Right kidney (tissue), 1 donor: ENCODE measurements around the gene POM121C.
"Not testable (repeated sequence)": the region's sequence is repeated elsewhere in the genome, so short reads cannot be mapped to it uniquely, and the experiment has no call there.

ENCODE experiments used
- DNase-seq: peaks from one replicate; pipeline ENCODE4 v3.0.0-alpha.2; 2016

Gene POM121C

GRCh38 chr7:75395329-75395728 is 90.8 kb downstream of the POM121C start, which contains the start of gene TRIM73:
TRIM73 (plus strand) TSS chr7:75395629; CDS start chr7:75398934, 3,305 bp downstream.
- not testable (repeated sequence) for DNase-seq

GRCh38 chr7:75393194-75393593 is 92.9 kb downstream of the POM121C start:
- DNase-seq: not testable (repeated sequence)

GRCh38 chr7:75374519-75375317 is 111.4 kb downstream of the POM121C start:
- not testable (repeated sequence) for DNase-seq

- DNase-seq: not testable (repeated sequence)
Measured at GRCh38 chr7:75374144-75374518, 112.0 kb downstream of the POM121C start.

- DNase-seq: not testable (repeated sequence)
Measured at GRCh38 chr7:75367313-75367712, 118.8 kb downstream of the POM121C start.
